ENCODE measurements around the gene KLK12.

Gene KLK12

DNA sequence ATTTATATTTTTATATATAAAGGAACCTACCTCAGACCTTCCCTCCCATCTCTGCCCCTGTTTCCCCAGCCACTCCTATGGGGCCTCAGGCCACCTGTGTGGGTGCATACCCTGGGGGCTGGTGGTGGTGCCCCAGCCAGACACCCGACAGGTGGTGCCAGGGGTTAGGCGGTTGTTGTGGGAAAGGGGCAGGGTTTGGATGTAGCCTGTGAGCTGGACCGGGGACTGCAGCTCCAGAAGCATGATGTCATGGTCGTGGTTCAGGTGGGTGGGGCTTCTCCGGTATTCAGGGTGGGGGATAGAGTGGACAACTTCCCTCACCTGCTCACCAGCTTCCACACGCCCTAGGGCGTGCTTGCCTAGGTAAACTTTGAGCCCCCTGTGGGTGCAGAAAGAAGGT lies 24.9 kb upstream of the KLK12 start:
- Histone ChIP-seq H3K36me3 (ENCODE audit: control insufficient read depth, insufficient read depth, low read length) (no peaks in the 10 kb centered on the region), H3K27me3 (ENCODE audit: control insufficient read depth, insufficient read depth, low read length, poor library complexity, severe bottlenecking) (peaks cover 9% of the 10 kb centered on the region), H3K27ac (ENCODE audit: insufficient read depth, low read depth, low read length, poor library complexity, severe bottlenecking) (no peak overlapping the region), H3K4me1 (ENCODE audit: control insufficient read depth, insufficient read depth, low read length) (no peaks in the 10 kb centered on the region), H3K9me3 (ENCODE audit: control insufficient read depth, low read length) (no peaks in the 10 kb centered on the region), H3K4me3 (ENCODE audit: insufficient read depth, low read depth, low read length) (no peak overlapping the region)
- WGBS, 2 experiments, result 84 to 94% methylated on average over 5 to 7 of the region's 7 CpGs

DNA sequence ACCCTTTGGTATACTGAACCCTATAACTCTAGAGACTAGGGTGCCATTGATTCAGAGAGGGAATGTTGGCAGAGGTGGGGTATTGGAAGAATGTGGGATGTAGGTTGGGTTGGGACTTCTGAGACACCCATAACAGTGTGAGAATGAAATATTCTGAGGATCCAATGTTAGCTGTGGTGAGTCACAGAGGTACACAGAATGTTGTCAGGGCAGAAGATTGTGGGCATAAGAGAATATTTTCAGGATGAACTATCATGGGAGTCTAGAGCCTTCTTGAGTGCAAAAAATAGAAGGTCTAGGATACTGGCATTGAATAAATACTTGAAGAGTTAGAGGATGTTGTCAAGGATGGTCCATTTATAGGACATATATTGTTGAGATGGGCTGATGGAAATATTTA lies 21.1 kb upstream of the KLK12 start:
- H3K9me3 ChIP-seq (ENCODE audit: control insufficient read depth, low read length), result no peaks in the 10 kb centered on the region
- H3K27ac ChIP-seq (ENCODE audit: insufficient read depth, low read depth, low read length, poor library complexity, severe bottlenecking), result no peak overlapping the region
- no peak overlapping the region for H3K4me3 ChIP-seq (ENCODE audit: insufficient read depth, low read depth, low read length)
- H3K36me3 ChIP-seq (ENCODE audit: control insufficient read depth, insufficient read depth, low read length), result no peaks in the 10 kb centered on the region
- peaks cover 5% of the 10 kb centered on the region for H3K4me1 ChIP-seq (ENCODE audit: control insufficient read depth, insufficient read depth, low read length)
- no peaks in the 10 kb centered on the region for H3K27me3 ChIP-seq (ENCODE audit: control insufficient read depth, insufficient read depth, low read length, poor library complexity, severe bottlenecking)

DNA sequence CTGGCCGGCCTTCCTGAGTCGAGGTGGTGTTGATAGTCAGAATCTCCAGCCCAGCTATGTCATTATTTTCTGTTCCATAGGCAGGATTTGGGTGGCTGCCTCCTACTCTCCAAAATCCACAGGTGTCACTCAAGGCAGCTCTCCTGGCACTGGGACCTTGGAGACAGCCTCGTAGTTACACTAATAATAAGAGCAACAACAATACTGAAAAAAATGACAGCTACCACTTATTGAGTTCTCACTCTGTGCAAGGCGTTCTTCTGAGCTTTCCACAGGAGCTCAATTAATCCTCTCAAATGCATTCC lies 12.2 kb upstream of the KLK12 start:
- Histone ChIP-seq H3K27me3 (ENCODE audit: control insufficient read depth, insufficient read depth, low read length, poor library complexity, severe bottlenecking) (no peaks in the 10 kb centered on the region), H3K4me3 (ENCODE audit: insufficient read depth, low read depth, low read length) (no peak overlapping the region), H3K27ac (ENCODE audit: insufficient read depth, low read depth, low read length, poor library complexity, severe bottlenecking) (no peak overlapping the region), H3K4me1 (ENCODE audit: control insufficient read depth, insufficient read depth, low read length) (no peaks in the 10 kb centered on the region), H3K36me3 (ENCODE audit: control insufficient read depth, insufficient read depth, low read length) (no peaks in the 10 kb centered on the region), H3K9me3 (ENCODE audit: control insufficient read depth, low read length) (no peaks in the 10 kb centered on the region)
- 17 to 18% methylated on average over 4 of the region's 4 CpGs for WGBS, 2 experiments

DNA sequence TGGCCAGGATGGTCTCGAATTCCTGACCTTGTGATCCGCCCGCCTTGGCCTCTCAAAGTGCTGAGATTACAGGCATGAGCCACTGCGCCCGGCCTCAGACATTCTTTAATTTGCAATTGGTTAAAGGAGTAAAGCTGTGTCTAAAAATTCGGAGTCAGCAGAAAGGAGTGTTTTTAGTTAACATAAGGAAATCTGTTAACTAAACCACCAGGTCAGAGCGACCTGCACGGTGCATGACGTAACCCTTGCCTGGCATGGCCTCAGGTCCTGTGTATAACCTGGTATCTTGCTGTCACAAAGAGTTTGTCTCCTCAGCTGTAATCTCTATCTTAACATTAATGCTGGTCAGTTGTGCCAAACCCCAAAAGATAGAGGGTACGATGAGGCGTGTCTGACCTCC lies 9.5 kb upstream of the KLK12 start:
- no peaks in the 10 kb centered on the region for H3K4me1 ChIP-seq (ENCODE audit: control insufficient read depth, insufficient read depth, low read length)
- H3K9me3 ChIP-seq (ENCODE audit: control insufficient read depth, low read length), result no peaks in the 10 kb centered on the region
- no peak overlapping the region for H3K4me3 ChIP-seq (ENCODE audit: insufficient read depth, low read depth, low read length)
- H3K27me3 ChIP-seq (ENCODE audit: control insufficient read depth, insufficient read depth, low read length, poor library complexity, severe bottlenecking), result no peaks in the 10 kb centered on the region
- H3K27ac ChIP-seq (ENCODE audit: insufficient read depth, low read depth, low read length, poor library complexity, severe bottlenecking), result no peak overlapping the region
- H3K36me3 ChIP-seq (ENCODE audit: control insufficient read depth, insufficient read depth, low read length), result no peaks in the 10 kb centered on the region
- WGBS, 2 experiments, result 92 to 93% methylated on average over 11 of the region's 11 CpGs

DNA sequence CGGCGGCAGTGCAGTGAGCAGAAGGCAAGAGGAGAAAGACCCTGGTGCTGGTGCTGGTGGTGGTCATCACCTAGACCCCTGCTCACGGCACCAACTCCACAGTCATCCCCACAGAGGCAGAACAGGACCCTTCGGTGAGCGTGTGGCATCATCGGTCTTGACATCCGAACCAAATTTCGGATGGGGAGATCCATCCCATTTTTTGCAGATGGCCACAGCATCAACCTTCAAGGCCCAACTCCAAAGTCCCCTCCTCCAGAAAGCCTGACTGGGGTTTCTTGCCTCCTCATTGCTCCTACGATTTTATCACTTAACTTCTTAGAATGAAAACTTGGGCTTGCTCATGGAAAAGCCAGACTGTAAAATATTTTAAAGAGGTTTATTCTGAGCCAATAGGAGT lies 8.7 kb upstream of the KLK12 start:
- no peaks in the 10 kb centered on the region for H3K4me1 ChIP-seq (ENCODE audit: control insufficient read depth, insufficient read depth, low read length)
- no peaks in the 10 kb centered on the region for H3K36me3 ChIP-seq (ENCODE audit: control insufficient read depth, insufficient read depth, low read length)
- H3K9me3 ChIP-seq (ENCODE audit: control insufficient read depth, low read length), result no peaks in the 10 kb centered on the region
- H3K4me3 ChIP-seq (ENCODE audit: insufficient read depth, low read depth, low read length), result no peak overlapping the region
- 92% methylated on average over 9 of the region's 9 CpGs for WGBS, 2 experiments
- H3K27ac ChIP-seq (ENCODE audit: insufficient read depth, low read depth, low read length, poor library complexity, severe bottlenecking), result no peak overlapping the region
- no peaks in the 10 kb centered on the region for H3K27me3 ChIP-seq (ENCODE audit: control insufficient read depth, insufficient read depth, low read length, poor library complexity, severe bottlenecking)

DNA sequence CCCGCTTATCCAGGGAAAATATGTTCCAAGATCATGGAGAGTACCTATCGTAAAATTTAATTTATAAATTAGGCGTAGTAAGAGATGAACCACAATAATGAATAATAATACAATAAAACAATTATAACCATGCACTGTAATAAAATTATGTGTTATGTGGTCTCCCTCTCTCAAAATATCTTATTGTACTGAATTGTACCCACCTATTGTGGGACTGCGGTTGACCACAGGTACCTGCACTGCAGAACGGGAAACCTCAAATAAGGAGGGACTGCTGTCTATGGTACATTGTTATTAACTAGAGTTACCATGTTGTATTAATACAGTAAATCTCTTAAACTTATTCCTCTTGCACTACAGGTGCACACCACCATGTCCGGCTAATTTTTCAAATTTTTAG lies 5.3 kb upstream of the KLK12 start:
- Histone ChIP-seq H3K36me3 (ENCODE audit: control insufficient read depth, insufficient read depth, low read length) (no peaks in the 10 kb centered on the region), H3K4me3 (ENCODE audit: insufficient read depth, low read depth, low read length) (no peak overlapping the region), H3K4me1 (ENCODE audit: control insufficient read depth, insufficient read depth, low read length) (no peaks in the 10 kb centered on the region), H3K27me3 (ENCODE audit: control insufficient read depth, insufficient read depth, low read length, poor library complexity, severe bottlenecking) (no peaks in the 10 kb centered on the region), H3K27ac (ENCODE audit: insufficient read depth, low read depth, low read length, poor library complexity, severe bottlenecking) (no peak overlapping the region), H3K9me3 (ENCODE audit: control insufficient read depth, low read length) (no peaks in the 10 kb centered on the region)
- WGBS, 2 experiments, result 77 to 87% methylated on average over 2 to 5 of the region's 6 CpGs

DNA sequence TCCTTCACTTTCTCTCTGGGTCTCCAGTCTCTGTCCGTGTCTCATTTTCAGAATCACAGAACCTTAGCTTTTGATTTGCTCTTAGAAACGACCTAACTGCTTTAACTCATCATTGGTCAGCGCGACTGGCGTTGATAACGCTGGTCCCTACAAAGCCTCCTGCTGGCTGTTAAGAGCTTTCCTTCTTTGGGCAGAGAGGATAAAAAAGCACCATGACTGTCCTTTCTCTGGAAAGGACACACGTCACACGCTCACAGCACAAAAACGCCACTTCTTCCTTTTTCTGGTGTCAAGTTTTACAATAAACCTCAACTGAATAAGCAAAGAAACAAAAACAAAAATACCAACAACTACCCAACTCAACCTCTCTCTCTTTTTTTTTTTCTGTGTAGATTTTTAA lies 1.7 kb upstream of the KLK12 start:
- Histone ChIP-seq H3K27me3 (ENCODE audit: control insufficient read depth, insufficient read depth, low read length, poor library complexity, severe bottlenecking) (no peaks in the 10 kb centered on the region), H3K27ac (ENCODE audit: insufficient read depth, low read depth, low read length, poor library complexity, severe bottlenecking) (no peak overlapping the region), H3K9me3 (ENCODE audit: control insufficient read depth, low read length) (no peaks in the 10 kb centered on the region), H3K36me3 (ENCODE audit: control insufficient read depth, insufficient read depth, low read length) (no peaks in the 10 kb centered on the region), H3K4me3 (ENCODE audit: insufficient read depth, low read depth, low read length) (no peak overlapping the region), H3K4me1 (ENCODE audit: control insufficient read depth, insufficient read depth, low read length) (no peaks in the 10 kb centered on the region)
- WGBS, 2 experiments, result 56 to 59% methylated on average over 9 of the region's 9 CpGs

DNA sequence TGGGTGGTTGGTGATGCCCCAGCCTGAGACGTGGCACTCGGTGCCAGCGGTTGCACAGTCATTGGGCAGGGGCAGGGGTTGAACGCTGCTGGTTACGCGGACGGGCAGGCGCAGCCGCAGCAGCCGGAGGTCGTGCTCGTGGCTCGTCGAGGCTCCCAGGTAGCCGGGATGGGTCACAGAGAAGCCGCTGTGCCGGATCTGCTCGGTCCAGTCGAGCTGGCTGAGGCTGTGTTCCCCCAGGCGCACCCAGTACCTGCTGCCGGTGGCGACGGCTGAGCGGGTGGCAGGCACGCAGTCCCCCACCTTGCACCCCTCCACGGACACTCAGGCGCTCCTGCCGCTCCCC lies 2.9 kb downstream of the KLK12 start:
- 93 to 94% methylated on average over 28 of the region's 28 CpGs for WGBS, 2 experiments

DNA sequence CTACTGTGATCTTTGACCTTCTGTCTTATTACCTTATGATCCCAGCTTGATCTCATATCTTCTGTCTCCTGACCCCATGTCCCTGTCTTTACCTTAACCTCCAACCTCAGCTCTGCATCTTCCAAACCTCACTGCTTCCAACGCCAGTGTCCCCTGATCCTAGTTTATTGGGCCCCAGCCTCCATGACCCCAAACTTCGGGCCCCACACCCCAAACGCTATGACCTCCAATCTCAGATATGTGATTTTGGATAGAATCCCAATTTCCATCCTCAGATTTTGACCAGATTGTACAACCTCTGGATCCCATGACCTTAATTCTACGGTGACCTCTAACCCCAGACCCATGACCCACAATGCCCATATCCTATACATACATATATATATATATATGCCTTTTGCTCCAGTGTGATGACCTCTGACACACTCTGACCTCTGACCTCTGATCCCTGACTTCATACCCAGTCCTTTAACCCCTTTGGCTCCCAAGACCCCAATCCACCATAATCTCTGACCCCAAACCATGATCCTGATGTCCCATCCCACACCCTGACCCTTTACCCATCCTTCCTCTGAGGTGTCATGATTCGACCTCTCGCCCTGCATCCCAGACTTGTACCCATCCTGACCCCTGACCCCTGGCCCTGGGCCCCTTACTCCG lies 3.5 kb downstream of the KLK12 start:
- Histone ChIP-seq H3K4me1 (ENCODE audit: control insufficient read depth, insufficient read depth, low read length) (peaks cover 14% of the 10 kb centered on the region), H3K27me3 (ENCODE audit: control insufficient read depth, insufficient read depth, low read length, poor library complexity, severe bottlenecking) (no peaks in the 10 kb centered on the region), H3K4me3 (ENCODE audit: insufficient read depth, low read depth, low read length) (no peak overlapping the region), H3K27ac (ENCODE audit: insufficient read depth, low read depth, low read length, poor library complexity, severe bottlenecking) (no peak overlapping the region), H3K9me3 (ENCODE audit: control insufficient read depth, low read length) (no peaks in the 10 kb centered on the region), H3K36me3 (ENCODE audit: control insufficient read depth, insufficient read depth, low read length) (no peaks in the 10 kb centered on the region)
- 87 to 93% methylated on average over 6 to 7 of the region's 7 CpGs for WGBS, 2 experiments

More for the DNA sequence above, 2.9 kb downstream of the KLK12 start:
- Histone ChIP-seq H3K36me3 (ENCODE audit: control insufficient read depth, insufficient read depth, low read length) (no peaks in the 10 kb centered on the region), H3K4me1 (ENCODE audit: control insufficient read depth, insufficient read depth, low read length) (peaks cover 9% of the 10 kb centered on the region), H3K9me3 (ENCODE audit: control insufficient read depth, low read length) (no peaks in the 10 kb centered on the region), H3K27ac (ENCODE audit: insufficient read depth, low read depth, low read length, poor library complexity, severe bottlenecking) (no peak overlapping the region), H3K4me3 (ENCODE audit: insufficient read depth, low read depth, low read length) (no peak overlapping the region), H3K27me3 (ENCODE audit: control insufficient read depth, insufficient read depth, low read length, poor library complexity, severe bottlenecking) (no peaks in the 10 kb centered on the region)

DNA sequence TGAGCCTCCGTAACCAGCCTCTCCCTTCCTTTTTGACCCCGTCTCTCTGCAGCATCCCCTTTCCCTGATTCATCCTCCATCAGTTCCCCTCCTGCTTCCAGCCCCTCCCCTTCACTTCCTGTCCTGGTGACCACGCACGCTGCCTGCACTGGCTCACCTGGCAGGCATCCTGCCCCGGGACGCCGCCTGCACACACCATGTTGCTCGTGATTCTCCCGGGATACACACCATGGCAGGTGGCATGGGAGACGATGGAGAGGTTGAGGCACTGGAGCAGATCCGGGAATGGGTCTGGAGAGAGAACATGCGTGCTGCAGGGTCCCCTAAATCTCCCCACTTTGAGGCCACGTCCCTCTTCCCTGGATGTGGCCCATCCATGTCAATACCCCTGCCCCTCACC lies 4.2 kb downstream of the KLK12 start:
- Histone ChIP-seq H3K4me1 (ENCODE audit: control insufficient read depth, insufficient read depth, low read length) (peaks cover 21% of the 10 kb centered on the region), H3K4me3 (ENCODE audit: insufficient read depth, low read depth, low read length) (no peak overlapping the region), H3K27me3 (ENCODE audit: control insufficient read depth, insufficient read depth, low read length, poor library complexity, severe bottlenecking) (no peaks in the 10 kb centered on the region), H3K9me3 (ENCODE audit: control insufficient read depth, low read length) (no peaks in the 10 kb centered on the region), H3K27ac (ENCODE audit: insufficient read depth, low read depth, low read length, poor library complexity, severe bottlenecking) (no peak overlapping the region), H3K36me3 (ENCODE audit: control insufficient read depth, insufficient read depth, low read length) (no peaks in the 10 kb centered on the region)
- WGBS, 2 experiments, result 90 to 92% methylated on average over 13 of the region's 13 CpGs

DNA sequence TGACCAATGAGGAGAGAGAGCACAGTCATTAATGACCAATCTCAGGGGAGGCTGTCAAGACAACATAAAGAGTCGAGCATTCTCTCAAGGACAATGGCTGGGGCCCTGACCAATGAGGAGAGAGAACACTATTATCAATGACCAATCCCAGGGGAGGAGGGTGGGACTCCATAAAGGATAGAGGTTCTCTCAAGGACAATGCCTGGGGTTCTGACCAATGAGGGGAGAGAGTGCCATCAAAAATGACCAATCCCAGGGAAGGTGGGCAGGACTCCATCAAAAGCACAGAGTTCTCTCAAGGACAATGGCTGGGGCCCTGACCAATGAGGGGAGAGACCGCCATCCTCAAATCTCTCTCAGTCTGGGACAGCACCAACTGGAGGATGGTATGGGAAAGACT lies 5.1 kb downstream of the KLK12 start:
- Histone ChIP-seq H3K9me3 (ENCODE audit: control insufficient read depth, low read length) (no peaks in the 10 kb centered on the region), H3K4me1 (ENCODE audit: control insufficient read depth, insufficient read depth, low read length) (peaks cover 25% of the 10 kb centered on the region), H3K27me3 (ENCODE audit: control insufficient read depth, insufficient read depth, low read length, poor library complexity, severe bottlenecking) (no peaks in the 10 kb centered on the region), H3K36me3 (ENCODE audit: control insufficient read depth, insufficient read depth, low read length) (no peaks in the 10 kb centered on the region), H3K27ac (ENCODE audit: insufficient read depth, low read depth, low read length, poor library complexity, severe bottlenecking) (no peak overlapping the region), H3K4me3 (ENCODE audit: insufficient read depth, low read depth, low read length) (no peak overlapping the region)
- WGBS, 2 experiments, result 93% methylated on average over 2 of the region's 2 CpGs
